GM21717 (cell line): ENCODE results near the gene APOL5.

ENCODE experiments used
- ATAC-seq: cut with Tn5 transposase; IDR thresholded peaks from one replicate; pipeline ENCODE4 v1.9.1; 2021; ENCODE audit warnings: mild to moderate bottlenecking, moderate library complexity; ENCODE audit not compliant: unreplicated experiment

APOL5 gene

DNA sequence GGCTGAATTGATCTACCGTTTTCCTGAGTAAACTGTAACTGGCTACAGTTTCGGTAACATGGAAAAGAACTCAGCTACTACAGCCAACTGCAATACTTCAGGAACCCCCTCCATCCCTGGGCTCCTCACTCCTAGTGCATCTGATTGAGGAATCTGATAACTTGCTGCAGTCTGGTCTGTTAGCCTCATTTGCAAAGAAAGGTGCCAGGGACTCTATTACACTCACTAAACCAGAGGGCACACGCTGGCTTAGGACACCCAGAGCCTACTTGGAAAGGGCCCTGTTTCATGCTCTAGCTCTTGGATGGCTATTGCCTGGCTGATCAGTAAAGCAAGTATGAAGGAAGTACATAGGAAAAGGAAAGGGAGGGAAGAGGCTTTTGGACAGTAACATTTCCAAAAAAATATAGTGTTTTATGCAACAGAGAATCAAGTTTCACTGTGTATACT lies 22.3 kb downstream of the APOL5 start:
- ATAC-seq, result no peak

- ATAC-seq, result no peak
Observed at GRCh38 chr22:35740616-35741015, 22.9 kb downstream of the APOL5 start.

- ATAC-seq, result no peak
Observed at GRCh38 chr22:35742342-35743100, 24.8 kb downstream of the APOL5 start.

- ATAC-seq, result no peak
Observed at GRCh38 chr22:35743326-35743860, 25.7 kb downstream of the APOL5 start.

DNA sequence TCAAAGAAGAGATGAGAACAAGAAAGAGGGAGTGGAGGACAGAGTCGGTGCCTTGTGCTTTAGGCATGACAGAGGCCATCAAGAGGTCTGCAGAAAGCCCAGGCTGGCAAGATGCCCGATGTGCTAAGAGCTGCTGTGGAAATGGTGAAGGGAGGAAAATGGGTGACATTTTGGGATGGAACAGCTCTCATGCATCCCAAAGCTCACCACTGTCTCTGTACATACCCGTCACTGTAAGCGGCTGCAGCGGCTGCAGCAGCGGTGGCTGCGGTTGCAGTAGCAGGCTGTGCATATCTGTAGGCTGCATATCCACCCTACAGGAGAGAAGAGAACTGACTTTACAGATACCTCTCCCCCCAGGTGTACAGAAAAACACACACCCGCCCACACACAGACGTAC lies 28.6 kb downstream of the APOL5 start:
- no peak for ATAC-seq

- no peak for ATAC-seq
Observed at GRCh38 chr22:35746946-35747703, 29.5 kb downstream of the APOL5 start.

DNA sequence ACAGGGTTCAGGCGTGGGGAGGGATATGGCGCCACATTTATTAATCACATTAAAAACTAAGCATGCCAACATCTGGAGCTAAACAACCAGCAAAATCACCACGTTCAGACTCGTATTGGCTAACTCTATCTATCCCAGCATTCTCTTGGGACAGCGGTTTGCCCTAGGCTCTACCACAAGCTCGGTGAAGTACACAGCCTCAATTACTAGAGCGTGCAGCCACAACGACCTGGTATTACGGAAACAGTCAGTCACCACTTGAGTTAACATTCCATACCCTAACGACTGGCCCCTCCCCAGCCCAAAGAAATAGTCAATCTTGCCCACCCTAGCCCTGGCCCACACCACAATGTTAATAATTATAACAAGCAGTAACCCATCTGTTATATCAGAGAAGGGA lies 32.1 kb downstream of the APOL5 start:
- ATAC-seq, result peak; percentile 66

GRCh38 chr22:35752006-35752862 lies 34.6 kb downstream of the APOL5 start:
- ATAC-seq, result no peak

- ATAC-seq, result no peak
Observed at GRCh38 chr22:35752863-35753189, 35.2 kb downstream of the APOL5 start.

- no peak for ATAC-seq
Observed at GRCh38 chr22:35754761-35755160, 37.1 kb downstream of the APOL5 start.

- no peak for ATAC-seq
Observed at GRCh38 chr22:35756722-35757121, 39.0 kb downstream of the APOL5 start.

DNA sequence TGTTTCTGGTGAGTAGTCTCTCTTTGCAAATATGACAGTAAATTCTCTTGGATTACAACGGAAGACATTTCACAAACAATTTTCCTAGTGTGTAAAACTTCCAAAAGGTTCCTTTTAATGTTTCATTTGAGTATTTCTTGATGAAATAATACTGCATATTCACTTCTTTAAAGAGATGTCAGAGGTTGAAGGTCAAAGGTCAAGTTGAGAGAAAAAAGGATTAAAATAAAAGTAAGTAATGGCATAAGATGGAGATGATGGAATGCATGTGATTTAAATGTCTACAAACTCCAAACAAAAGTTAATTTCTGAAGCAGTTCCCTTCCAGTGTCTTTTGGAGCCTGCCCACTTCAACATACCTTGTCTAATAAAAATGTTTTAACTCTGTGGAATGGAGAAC lies 40.7 kb downstream of the APOL5 start:
- ATAC-seq, result no peak

GRCh38 chr22:35761037-35761436 lies 43.4 kb downstream of the APOL5 start:
- no peak for ATAC-seq

DNA sequence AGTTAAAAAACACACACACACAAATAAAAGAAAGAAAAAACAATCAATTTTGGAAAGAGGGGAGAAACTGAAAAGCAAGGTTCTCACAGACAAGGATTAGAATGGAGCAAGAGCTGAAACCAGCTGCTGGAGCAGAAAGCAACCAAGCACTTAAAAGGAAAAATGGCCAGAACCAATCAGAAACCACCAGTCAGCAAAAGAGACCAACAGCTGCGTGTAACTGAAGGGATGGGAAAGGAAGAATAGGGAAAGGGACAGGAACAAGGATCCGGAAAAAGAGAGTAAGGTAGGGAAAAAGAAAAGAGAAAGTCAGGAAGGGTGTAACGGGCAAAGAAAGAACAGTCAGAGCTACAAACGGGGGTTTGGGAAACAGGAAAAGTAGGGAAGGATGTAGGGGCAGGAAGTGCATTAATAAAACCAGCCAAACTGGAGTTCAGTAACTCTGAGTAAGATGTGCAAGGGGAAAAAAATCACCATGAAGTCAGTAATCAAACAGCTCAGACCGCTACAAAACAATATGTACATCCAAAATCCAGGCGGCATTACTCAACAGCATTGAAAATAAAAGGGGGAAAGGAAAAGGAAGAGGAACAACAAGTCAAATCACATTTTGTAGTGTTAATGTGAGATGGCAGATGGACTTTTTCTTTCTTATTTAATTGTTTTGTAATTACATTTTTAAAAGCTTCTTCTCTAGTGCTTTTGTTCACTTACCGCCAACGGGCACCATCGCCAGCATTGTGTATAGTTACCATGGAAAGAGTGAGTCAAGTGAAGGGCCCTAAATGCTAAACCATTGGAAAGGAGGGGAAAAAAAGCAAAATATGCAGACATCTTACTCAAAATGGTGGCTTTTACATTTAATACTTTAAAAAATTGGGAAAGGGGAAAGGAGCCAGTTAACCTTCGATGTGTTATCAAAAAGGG lies 49.2 kb downstream of the APOL5 start:
- ATAC-seq, result no peak

DNA sequence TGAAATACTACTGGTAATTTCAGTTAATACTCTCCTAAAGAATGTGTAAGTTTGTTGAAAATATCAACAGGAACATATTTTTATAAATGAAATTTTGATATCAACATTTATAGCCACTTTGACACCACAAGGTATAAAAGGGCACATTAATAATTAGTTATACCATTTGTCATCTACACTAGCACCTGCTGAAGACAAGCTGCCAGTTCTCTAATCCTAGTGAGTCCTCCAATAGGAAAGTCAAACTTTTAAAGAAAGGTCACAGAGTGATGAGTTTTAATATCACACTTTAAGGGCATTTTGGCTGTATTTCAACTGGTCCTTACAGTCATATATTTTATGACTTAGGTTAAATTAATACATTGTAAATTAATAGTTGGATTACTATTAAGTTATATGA lies 52.3 kb downstream of the APOL5 start:
- no peak for ATAC-seq

- no peak for ATAC-seq
Observed at GRCh38 chr22:35775339-35775738, 57.7 kb downstream of the APOL5 start.

- no peak for ATAC-seq
Observed at GRCh38 chr22:35777335-35777975, 59.8 kb downstream of the APOL5 start.
